MM.1S (cell line): ENCODE data around the gene ZNF3.

Source experiments
- EZH2 ChIP-seq: fragments of 300-600 bp; sonication (generic); optimal IDR thresholded peaks from 2 replicates; pipeline ENCODE3; 2017; ENCODE audit warnings: low read depth, mild to moderate bottlenecking, antibody characterized with exemption, low read length, mixed read lengths
- EZH2phosphoT487 ChIP-seq: fragments of 300-600 bp; sonication (generic); IDR thresholded peaks from 2 replicates; pipeline ENCODE4 v1.6.1; 2018; ENCODE audit warnings: antibody characterized with exemption, low read length
- TF ChIP-seq, protein P1 (sequence below): fragments of 300-600 bp; sonication (generic); IDR thresholded peaks from 2 replicates; pipeline ENCODE4 v1.5.1; 2016; ENCODE audit warnings: antibody characterized with exemption, low read length, mixed read lengths

GRCh38 chr7:100122067-100122466, 40.5 kb upstream of the ZNF3 start:
- TF ChIP-seq, protein P1, sequence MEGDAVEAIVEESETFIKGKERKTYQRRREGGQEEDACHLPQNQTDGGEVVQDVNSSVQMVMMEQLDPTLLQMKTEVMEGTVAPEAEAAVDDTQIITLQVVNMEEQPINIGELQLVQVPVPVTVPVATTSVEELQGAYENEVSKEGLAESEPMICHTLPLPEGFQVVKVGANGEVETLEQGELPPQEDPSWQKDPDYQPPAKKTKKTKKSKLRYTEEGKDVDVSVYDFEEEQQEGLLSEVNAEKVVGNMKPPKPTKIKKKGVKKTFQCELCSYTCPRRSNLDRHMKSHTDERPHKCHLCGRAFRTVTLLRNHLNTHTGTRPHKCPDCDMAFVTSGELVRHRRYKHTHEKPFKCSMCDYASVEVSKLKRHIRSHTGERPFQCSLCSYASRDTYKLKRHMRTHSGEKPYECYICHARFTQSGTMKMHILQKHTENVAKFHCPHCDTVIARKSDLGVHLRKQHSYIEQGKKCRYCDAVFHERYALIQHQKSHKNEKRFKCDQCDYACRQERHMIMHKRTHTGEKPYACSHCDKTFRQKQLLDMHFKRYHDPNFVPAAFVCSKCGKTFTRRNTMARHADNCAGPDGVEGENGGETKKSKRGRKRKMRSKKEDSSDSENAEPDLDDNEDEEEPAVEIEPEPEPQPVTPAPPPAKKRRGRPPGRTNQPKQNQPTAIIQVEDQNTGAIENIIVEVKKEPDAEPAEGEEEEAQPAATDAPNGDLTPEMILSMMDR = no peak
- no peak for TF ChIP-seq EZH2phosphoT487
- TF ChIP-seq EZH2 = no peak
